IPS DF 6.9 (cell line): ENCODE results near the gene PDE2A.

Source experiments
- DNase-seq: peaks from one replicate; pipeline ENCODE4 v3.0.0-alpha.2; 2013; ENCODE audit warnings: low read depth, low spot score
- H3K27ac ChIP-seq: one replicate; pipeline ENCODE4 v1.5.1; 2013; ENCODE audit warnings: low read length, control low read depth
- H3K27me3 ChIP-seq: 2 replicates; pipeline ENCODE4 v1.6.1; 2013; ENCODE audit warnings: mild to moderate bottlenecking, low read length; ENCODE audit not compliant: control insufficient read depth, insufficient read depth
- H3K36me3 ChIP-seq: 2 replicates; pipeline ENCODE4 v1.6.1; 2013; ENCODE audit warnings: low read length; ENCODE audit not compliant: control insufficient read depth, insufficient read depth
- H3K4me1 ChIP-seq: 2 replicates; pipeline ENCODE4 v1.6.1; 2013; ENCODE audit warnings: low read length; ENCODE audit not compliant: control insufficient read depth, insufficient read depth
- H3K4me3 ChIP-seq: 2 replicates; pipeline ENCODE4 v1.5.1; 2013; ENCODE audit warnings: mild to moderate bottlenecking, low read length
- H3K9me3 ChIP-seq: 2 replicates; pipeline ENCODE4 v1.6.1; 2013; ENCODE audit warnings: low read length, inconsistent platforms; ENCODE audit not compliant: control insufficient read depth, insufficient read depth
- WGBS: extraction: QIAGEN DNeasy Blood & Tissue Kit; methylation state at CpG from one replicate; pipeline ENCODE4 v1.1.7; 2013; ENCODE audit warnings: mixed read lengths, missing lambda C conversion rate; ENCODE audit not compliant: insufficient read length, insufficient coverage; 5-methylcytosine and 5-hydroxymethylcytosine counted together

The PDE2A gene

GRCh38 chr11:72704783-72705265 lies 30.6 kb upstream of the PDE2A start:
- Histone ChIP-seq H3K4me1 (peaks cover 16% of the 10 kb centered on the region), H3K27ac (no peak overlapping the region), H3K36me3 (peaks cover 8% of the 10 kb centered on the region), H3K27me3 (no peaks in the 10 kb centered on the region), H3K9me3 (no peaks in the 10 kb centered on the region), H3K4me3 (no peak overlapping the region)
- WGBS, result no CpG with 5 or more reads among the region's 4 CpGs
- DNase-seq, result no peak

- Histone ChIP-seq H3K9me3 (no peaks in the 10 kb centered on the region), H3K27ac (no peak overlapping the region), H3K4me1 (peaks cover 16% of the 10 kb centered on the region), H3K36me3 (peaks cover 8% of the 10 kb centered on the region), H3K27me3 (no peaks in the 10 kb centered on the region), H3K4me3 (no peak overlapping the region)
- WGBS, result no CpG with 5 or more reads among the region's 13 CpGs
- no peak for DNase-seq
Observed at GRCh38 chr11:72704028-72704782, 30.0 kb upstream of the PDE2A start.

GRCh38 chr11:72703267-72704008 lies 29.2 kb upstream of the PDE2A start:
- no CpG with 5 or more reads among the region's 11 CpGs for whole genome bisulfite sequencing
- no peaks in the 10 kb centered on the region for H3K9me3 ChIP-seq
- no peak overlapping the region for H3K27ac ChIP-seq
- H3K4me1 ChIP-seq, result peaks cover 16% of the 10 kb centered on the region
- H3K4me3 ChIP-seq, result no peak overlapping the region
- H3K36me3 ChIP-seq, result peaks cover 11% of the 10 kb centered on the region
- H3K27me3 ChIP-seq, result no peaks in the 10 kb centered on the region
- no peak for DNase-seq

- no peak overlapping the region for H3K27ac ChIP-seq
- DNase-seq, result no peak
- peaks cover 11% of the 10 kb centered on the region for H3K36me3 ChIP-seq
- no peaks in the 10 kb centered on the region for H3K9me3 ChIP-seq
- no peaks in the 10 kb centered on the region for H3K27me3 ChIP-seq
- WGBS, result no CpG with 5 or more reads among the region's 15 CpGs
- H3K4me3 ChIP-seq, result no peak overlapping the region
- peaks cover 16% of the 10 kb centered on the region for H3K4me1 ChIP-seq
Observed at GRCh38 chr11:72702577-72703241, 28.5 kb upstream of the PDE2A start.

- peaks cover 11% of the 10 kb centered on the region for H3K36me3 ChIP-seq
- no peak for DNase-seq
Observed at GRCh38 chr11:72702096-72702495, 27.9 kb upstream of the PDE2A start.

GRCh38 chr11:72701466-72701865 lies 27.2 kb upstream of the PDE2A start:
- Histone ChIP-seq H3K9me3 (no peaks in the 10 kb centered on the region), H3K4me3 (no peak overlapping the region), H3K27me3 (no peaks in the 10 kb centered on the region), H3K36me3 (peaks cover 15% of the 10 kb centered on the region), H3K4me1 (peaks cover 11% of the 10 kb centered on the region), H3K27ac (no peak overlapping the region)
- DNase-seq, result no peak
- WGBS, result no CpG with 5 or more reads among the region's 10 CpGs

More at GRCh38 chr11:72702096-72702495, 27.9 kb upstream of the PDE2A start:
- Histone ChIP-seq H3K4me3 (no peak overlapping the region), H3K9me3 (no peaks in the 10 kb centered on the region), H3K4me1 (peaks cover 14% of the 10 kb centered on the region), H3K27ac (no peak overlapping the region), H3K27me3 (no peaks in the 10 kb centered on the region)
- WGBS, result no CpG with 5 or more reads among the region's 7 CpGs

GRCh38 chr11:72700146-72700545 lies 25.9 kb upstream of the PDE2A start:
- no CpG with 5 or more reads among the region's 3 CpGs for WGBS
- Histone ChIP-seq H3K27ac (no peak overlapping the region), H3K27me3 (no peaks in the 10 kb centered on the region), H3K4me3 (no peak overlapping the region), H3K4me1 (peaks cover 5% of the 10 kb centered on the region), H3K36me3 (peaks cover 20% of the 10 kb centered on the region), H3K9me3 (no peaks in the 10 kb centered on the region)
- DNase-seq, result no peak

GRCh38 chr11:72697814-72698213 lies 23.6 kb upstream of the PDE2A start:
- Histone ChIP-seq H3K4me3 (no peak overlapping the region), H3K4me1 (peaks cover 2% of the 10 kb centered on the region; the same call in 1 of the 2 replicates), H3K27ac (no peak overlapping the region), H3K36me3 (peaks cover 34% of the 10 kb centered on the region), H3K27me3 (no peaks in the 10 kb centered on the region), H3K9me3 (no peaks in the 10 kb centered on the region)
- no peak for DNase-seq
- WGBS, result no CpG with 5 or more reads among the region's 16 CpGs

- H3K4me1 ChIP-seq, result peaks cover 2% of the 10 kb centered on the region; the same call in 1 of the 2 replicates
- H3K9me3 ChIP-seq, result no peaks in the 10 kb centered on the region
- no CpG with 5 or more reads among the region's 44 CpGs for WGBS
- H3K27ac ChIP-seq, result no peak overlapping the region
- peaks cover 35% of the 10 kb centered on the region for H3K36me3 ChIP-seq
- DNase-seq, result no peak
- H3K27me3 ChIP-seq, result no peaks in the 10 kb centered on the region
- H3K4me3 ChIP-seq, result no peak overlapping the region
Observed at GRCh38 chr11:72696866-72697700, 22.9 kb upstream of the PDE2A start.
